Kidney glomerular epithelial cell (primary cell): ENCODE results near the gene SLC25A45.

Experiments used
- DNase-seq: peaks from one replicate; lab custom pipeline; 2025; lab: John Stamatoyannopoulos, UW

Gene SLC25A45

GRCh38 chr11:65382033-65382803, at the start of gene SLC25A45:
SLC25A45 (minus strand) TSS chr11:65382646; CDS start chr11:65381951, 695 bp downstream.
- peak; percentile 96 for DNase-seq

GRCh38 chr11:65431451-65432099, 49.1 kb upstream of the SLC25A45 start:
- no peak for DNase-seq

GRCh38 chr11:65430406-65431217, 48.2 kb upstream of the SLC25A45 start:
- DNase-seq: no peak

GRCh38 chr11:65429724-65430405, 47.4 kb upstream of the SLC25A45 start:
- no peak for DNase-seq

GRCh38 chr11:65429068-65429681, 46.7 kb upstream of the SLC25A45 start:
- no peak for DNase-seq

GRCh38 chr11:65428578-65429067, 46.2 kb upstream of the SLC25A45 start:
- no peak for DNase-seq

- no peak for DNase-seq
These were observed 45.5 kb upstream of the SLC25A45 start for GRCh38 chr11:65427691-65428577.

GRCh38 chr11:65426839-65427690, 44.6 kb upstream of the SLC25A45 start:
- DNase-seq: no peak

- no peak for DNase-seq
These were observed 43.8 kb upstream of the SLC25A45 start for GRCh38 chr11:65425971-65426838.

- DNase-seq: no peak
These were observed 42.9 kb upstream of the SLC25A45 start for GRCh38 chr11:65425105-65425970.

GRCh38 chr11:65424205-65425104, 42.0 kb upstream of the SLC25A45 start:
- DNase-seq: no peak

- no peak for DNase-seq
These were observed 41.2 kb upstream of the SLC25A45 start for GRCh38 chr11:65423516-65424204.

GRCh38 chr11:65422633-65423515, 40.4 kb upstream of the SLC25A45 start, which contains the start of gene NEAT1:
NEAT1 (plus strand) TSS chr11:65422798.
- DNase-seq: no peak

- DNase-seq: no peak
These were observed 39.6 kb upstream of the SLC25A45 start for GRCh38 chr11:65421794-65422632.
